T-helper 2 cell treated with Interferon-gamma antibody and Interleukin-4, amounts not matched to agents 5 μg/mL and 100 μg/mL, for 36 hours (primary cell): ENCODE data around the gene PTDSS2.

ENCODE experiments used
- DNase-seq: peaks from one replicate; pipeline ENCODE4 v3.0.0; 2021; ENCODE audit warnings: low spot score
- H3K27ac Mint-ChIP-seq: one replicate; pipeline ENCODE4 v1.8.0; 2021; ENCODE audit warnings: mild to moderate bottlenecking, mixed read lengths
- H3K27me3 Mint-ChIP-seq: one replicate; pipeline ENCODE4 v1.8.0; 2021; ENCODE audit warnings: low read depth, mixed read lengths
- H3K36me3 Mint-ChIP-seq: one replicate; pipeline ENCODE4 v1.8.0; 2021; ENCODE audit warnings: low read depth, mixed read lengths
- H3K4me1 Mint-ChIP-seq: one replicate; pipeline ENCODE4 v1.8.0; 2021; ENCODE audit warnings: low read depth, mixed read lengths
- H3K4me3 Mint-ChIP-seq: one replicate; pipeline ENCODE4 v1.8.0; 2022; ENCODE audit warnings: mild to moderate bottlenecking, moderate library complexity, mixed read lengths
- H3K9me3 Mint-ChIP-seq: one replicate; pipeline ENCODE4 v1.8.0; 2021; ENCODE audit warnings: mixed read lengths

PTDSS2 gene

GRCh38 chr11:488579-488978 lies 38.5 kb downstream of the PTDSS2 start:
- H3K9me3 Mint-ChIP-seq, result no peaks in the 10 kb centered on the region
- no peak for DNase-seq
- no peak overlapping the region for H3K4me3 Mint-ChIP-seq
- H3K36me3 Mint-ChIP-seq, result no peaks in the 10 kb centered on the region
- H3K4me1 Mint-ChIP-seq, result no peaks in the 10 kb centered on the region
- no peak overlapping the region for H3K27ac Mint-ChIP-seq
- no peaks in the 10 kb centered on the region for H3K27me3 Mint-ChIP-seq

GRCh38 chr11:488992-489391 lies 38.9 kb downstream of the PTDSS2 start:
- no peak for DNase-seq
- Mint-ChIP-seq H3K4me1 (no peaks in the 10 kb centered on the region), H3K36me3 (no peaks in the 10 kb centered on the region), H3K4me3 (no peak overlapping the region), H3K27ac (no peak overlapping the region), H3K27me3 (no peaks in the 10 kb centered on the region), H3K9me3 (no peaks in the 10 kb centered on the region)

GRCh38 chr11:489610-490185 lies 39.6 kb downstream of the PTDSS2 start:
- H3K27me3 Mint-ChIP-seq, result no peaks in the 10 kb centered on the region
- no peaks in the 10 kb centered on the region for H3K9me3 Mint-ChIP-seq
- H3K4me1 Mint-ChIP-seq, result no peaks in the 10 kb centered on the region
- no peak for DNase-seq
- H3K36me3 Mint-ChIP-seq, result no peaks in the 10 kb centered on the region
- H3K4me3 Mint-ChIP-seq, result no peak overlapping the region
- H3K27ac Mint-ChIP-seq, result no peak overlapping the region

GRCh38 chr11:490186-490929 lies 40.3 kb downstream of the PTDSS2 start:
- no peak for DNase-seq
- Mint-ChIP-seq H3K36me3 (peaks cover 3% of the 10 kb centered on the region), H3K4me3 (no peak overlapping the region), H3K27ac (no peak overlapping the region), H3K9me3 (no peaks in the 10 kb centered on the region), H3K4me1 (no peaks in the 10 kb centered on the region), H3K27me3 (no peaks in the 10 kb centered on the region)

- H3K4me3 Mint-ChIP-seq, result no peak overlapping the region
- no peaks in the 10 kb centered on the region for H3K27me3 Mint-ChIP-seq
- no peaks in the 10 kb centered on the region for H3K9me3 Mint-ChIP-seq
- no peak overlapping the region for H3K27ac Mint-ChIP-seq
- no peaks in the 10 kb centered on the region for H3K4me1 Mint-ChIP-seq
- DNase-seq, result no peak
- H3K36me3 Mint-ChIP-seq, result peaks cover 6% of the 10 kb centered on the region
These were observed 40.8 kb downstream of the PTDSS2 start for GRCh38 chr11:490930-491260.

GRCh38 chr11:491358-491757 lies 41.3 kb downstream of the PTDSS2 start:
- no peaks in the 10 kb centered on the region for H3K9me3 Mint-ChIP-seq
- H3K4me1 Mint-ChIP-seq, result no peaks in the 10 kb centered on the region

GRCh38 chr11:492427-493226 lies 42.5 kb downstream of the PTDSS2 start:
- no peak overlapping the region for H3K27ac Mint-ChIP-seq
- H3K36me3 Mint-ChIP-seq, result peaks cover 16% of the 10 kb centered on the region
- H3K27me3 Mint-ChIP-seq, result no peaks in the 10 kb centered on the region

More at GRCh38 chr11:491358-491757, 41.3 kb downstream of the PTDSS2 start:
- DNase-seq, result no peak
- no peak overlapping the region for H3K4me3 Mint-ChIP-seq
- no peak overlapping the region for H3K27ac Mint-ChIP-seq
- H3K27me3 Mint-ChIP-seq, result no peaks in the 10 kb centered on the region
- H3K36me3 Mint-ChIP-seq, result peaks cover 7% of the 10 kb centered on the region

GRCh38 chr11:494761-495536 lies 44.9 kb downstream of the PTDSS2 start:
- H3K27ac Mint-ChIP-seq, result no peak overlapping the region
- H3K4me1 Mint-ChIP-seq, result no peaks in the 10 kb centered on the region
- no peaks in the 10 kb centered on the region for H3K9me3 Mint-ChIP-seq
- no peaks in the 10 kb centered on the region for H3K27me3 Mint-ChIP-seq
- no peak for DNase-seq
- peaks cover 22% of the 10 kb centered on the region for H3K36me3 Mint-ChIP-seq
- H3K4me3 Mint-ChIP-seq, result no peak overlapping the region

More at GRCh38 chr11:492427-493226, 42.5 kb downstream of the PTDSS2 start:
- Mint-ChIP-seq H3K4me3 (no peak overlapping the region), H3K9me3 (no peaks in the 10 kb centered on the region), H3K4me1 (no peaks in the 10 kb centered on the region)
- DNase-seq, result no peak

GRCh38 chr11:495537-495931 lies 45.5 kb downstream of the PTDSS2 start:
- H3K4me3 Mint-ChIP-seq, result no peak overlapping the region
- H3K9me3 Mint-ChIP-seq, result no peaks in the 10 kb centered on the region
- no peaks in the 10 kb centered on the region for H3K4me1 Mint-ChIP-seq
- H3K27me3 Mint-ChIP-seq, result no peaks in the 10 kb centered on the region
- peak overlapping the region; percentile 11 for H3K27ac Mint-ChIP-seq
- no peak for DNase-seq
- H3K36me3 Mint-ChIP-seq, result peaks cover 24% of the 10 kb centered on the region

GRCh38 chr11:496834-497564 lies 46.9 kb downstream of the PTDSS2 start:
- Mint-ChIP-seq H3K36me3 (peaks cover 30% of the 10 kb centered on the region), H3K4me3 (no peak overlapping the region), H3K27ac (no peak overlapping the region), H3K27me3 (no peaks in the 10 kb centered on the region), H3K4me1 (no peaks in the 10 kb centered on the region), H3K9me3 (no peaks in the 10 kb centered on the region)
- no peak for DNase-seq

GRCh38 chr11:497565-498296 lies 47.7 kb downstream of the PTDSS2 start:
- no peak overlapping the region for H3K4me3 Mint-ChIP-seq
- DNase-seq, result no peak
- no peak overlapping the region for H3K27ac Mint-ChIP-seq
- H3K27me3 Mint-ChIP-seq, result no peaks in the 10 kb centered on the region
- peaks cover 30% of the 10 kb centered on the region for H3K36me3 Mint-ChIP-seq
- no peaks in the 10 kb centered on the region for H3K9me3 Mint-ChIP-seq
- H3K4me1 Mint-ChIP-seq, result no peaks in the 10 kb centered on the region

- H3K9me3 Mint-ChIP-seq, result no peaks in the 10 kb centered on the region
- H3K4me1 Mint-ChIP-seq, result peaks cover 2% of the 10 kb centered on the region
- no peak for DNase-seq
- H3K27me3 Mint-ChIP-seq, result no peaks in the 10 kb centered on the region
- peaks cover 30% of the 10 kb centered on the region for H3K36me3 Mint-ChIP-seq
- no peak overlapping the region for H3K27ac Mint-ChIP-seq
- H3K4me3 Mint-ChIP-seq, result no peak overlapping the region
These were observed 48.5 kb downstream of the PTDSS2 start for GRCh38 chr11:498297-499181.
